HepG2 (cell line): ENCODE data around the gene LRBA. TPM values are rescaled to one million over a fixed set of nuclear protein-coding genes. Genes with fewer than 3 reads are reported as not detected.

Source experiments
- ATAC-seq: fragments of 200-7000 bp; cut with Tn5 transposase; 3 replicates; pipeline ENCODE4 v1.9.1; 2020; ENCODE audit warnings: mild to moderate bottlenecking, moderate library complexity
- BruUV-seq: library from RNA; stranded (reverse); fragments of 400-500 nt; replicated peaks from 2 replicates; lab custom pipeline; 2021; lab: Mats Ljungman, UMichigan
- CTCF ChIA-PET: fragments of 300-600 bp; formaldehyde crosslinking; extraction: SDS; loops from one replicate; lab custom pipeline; 2021; ENCODE audit warnings: low total read pairs, inconsistent platforms, low intra/inter-chr PET ratio; lab: Yijun Ruan, JAX
- POLR2A ChIA-PET: fragments of 350-600 bp; sonication (Branson Sonifier 250); formaldehyde crosslinking; loops from one replicate; lab custom pipeline; 2020; ENCODE audit warnings: antibody characterized with exemption, inconsistent platforms; lab: Yijun Ruan, JAX
- DNase-seq: peaks from one replicate; pipeline ENCODE4 v3.0.0-alpha.2; 2015; ENCODE audit warnings: low spot score
- FAIRE-seq: peaks from 3 replicates; lab custom pipeline; 2011; peaks lifted over from hg19 to GRCh38; lab: Jason Lieb, UNC
- H2AFZ ChIP-seq: one replicate; pipeline ENCODE4 v1.6.1; 2011; ENCODE audit warnings: low read length, inconsistent platforms
- H3K27ac ChIP-seq: fragments of 300-600 bp; 3 replicates; pipeline ENCODE4 v1.8.0; 2011; ENCODE audit warnings: mixed run types, mild to moderate bottlenecking, mixed read lengths, low read length, inconsistent platforms; ENCODE audit not compliant: insufficient read depth; ENCODE audit errors: extremely low read length
- H3K27me3 ChIP-seq, 2 experiments: fragments of 200-600 bp in 1 of 2; 2 replicates in 1 of 2; 3 replicates in 1 of 2; pipeline versions ENCODE4 v1.6.0 to v1.8.0; 2011; ENCODE audit warnings: low read length in 2 of 2, mild to moderate bottlenecking in 2 of 2, moderate library complexity in 2 of 2, inconsistent platforms in 1 of 2; ENCODE audit not compliant: insufficient read depth in 2 of 2, control insufficient read depth in 1 of 2
- H3K36me3 ChIP-seq, 2 experiments: fragments of 200-600 bp in 1 of 2; replicated peaks in 1 of 2; 2 replicates in 1 of 2; 3 replicates in 1 of 2; pipeline versions ENCODE4 v1.5.1 to v1.8.0; 2011; ENCODE audit warnings: low read length in 2 of 2, inconsistent platforms in 1 of 2; ENCODE audit not compliant: insufficient read depth in 2 of 2, control insufficient read depth in 1 of 2
- H3K4me1 ChIP-seq: 2 replicates; pipeline ENCODE4 v1.5.1; 2012; ENCODE audit warnings: low read length, inconsistent platforms; ENCODE audit not compliant: insufficient read depth
- H3K4me2 ChIP-seq: 2 replicates; pipeline ENCODE4 v1.6.0; 2011; ENCODE audit warnings: low read depth, low read length, inconsistent platforms
- H3K4me3 ChIP-seq, 3 experiments: fragments of 200-600 bp in 1 of 3; sonication (generic), shearing (Covaris generic) in 1 of 3; replicated peaks in 1 of 3; 2 replicates each; pipeline ENCODE4 v1.5.1; 2011 to 2016; ENCODE audit warnings: low read length in 3 of 3, inconsistent platforms in 2 of 3, low read depth in 2 of 3, mild to moderate bottlenecking in 2 of 3, control low read depth in 1 of 3, mixed read lengths in 1 of 3; ENCODE audit not compliant: insufficient read depth in 1 of 3
- H3K79me2 ChIP-seq: one replicate; pipeline ENCODE4 v1.6.1; 2011; ENCODE audit warnings: low read length, inconsistent platforms; ENCODE audit not compliant: insufficient read depth
- H3K9ac ChIP-seq: 2 replicates; pipeline ENCODE4 v1.6.0; 2011; ENCODE audit warnings: mild to moderate bottlenecking, low read depth, low read length, inconsistent platforms; ENCODE audit not compliant: insufficient read depth
- H3K9me3 ChIP-seq: 2 replicates; pipeline ENCODE4 v1.5.1; 2012; ENCODE audit warnings: mild to moderate bottlenecking, low read length
- H4K20me1 ChIP-seq: 2 replicates; pipeline ENCODE4 v1.6.0; 2011; ENCODE audit warnings: inconsistent platforms, mild to moderate bottlenecking, low read length, moderate library complexity; ENCODE audit not compliant: insufficient read depth
- MIER3 ChIP-seq: IDR thresholded peaks from 2 replicates; pipeline ENCODE4 v1.6.1; 2016; ENCODE audit warnings: missing compliant biosample characterization, borderline replicate concordance
- NR3C1 ChIP-seq: sonication (generic); formaldehyde crosslinking; IDR thresholded peaks from 2 replicates; pipeline ENCODE4 v1.4.0; 2020; ENCODE audit warnings: missing genetic modification reagents
- SMAD3 ChIP-seq: sonication (generic); formaldehyde crosslinking; IDR thresholded peaks from 2 replicates; pipeline ENCODE4 v1.4.0; 2020; ENCODE audit warnings: missing genetic modification reagents
- TFAP4 ChIP-seq: sonication (generic); IDR thresholded peaks from 2 replicates; pipeline ENCODE4 v1.6.1; 2016; ENCODE audit warnings: low read depth, borderline replicate concordance
- ZNF407 ChIP-seq: sonication (generic); formaldehyde crosslinking; IDR thresholded peaks from one replicate; pipeline ENCODE4 v1.5.1; 2020; ENCODE audit warnings: mild to moderate bottlenecking, missing genetic modification reagents; ENCODE audit errors: not compliant biosample characterization
- ZNF484 ChIP-seq: sonication (generic); formaldehyde crosslinking; IDR thresholded peaks from 2 replicates; pipeline ENCODE4 v1.5.1; 2020; ENCODE audit warnings: mild to moderate bottlenecking, low read depth, missing genetic modification reagents, borderline replicate concordance
- ZNF513 ChIP-seq: sonication (generic); formaldehyde crosslinking; conservative IDR thresholded peaks from 2 replicates; pipeline ENCODE4 v1.5.0; 2020; ENCODE audit warnings: missing genetic modification reagents
- ZNF83 ChIP-seq: sonication (generic); formaldehyde crosslinking; IDR thresholded peaks from 2 replicates; pipeline ENCODE4 v1.4.0; 2020; ENCODE audit warnings: missing genetic modification reagents, mild to moderate bottlenecking, borderline replicate concordance
- WGBS: methylation state at CpG from one replicate; pipeline ENCODE4 v1.1.6; 2017; ENCODE audit warnings: low lambda C conversion rate; 5-methylcytosine and 5-hydroxymethylcytosine counted together
- in situ Hi-C: cut with HindIII; loops from 2 replicates; pipeline ENCODE4 v1.10.0; 2017; ENCODE audit warnings: low pct_unique_long_range_greater_than_20kb; ENCODE audit not compliant: extremely low pct_ligation_motif_present
- intact Hi-C: fragments of 100-400 bp; cut with micrococcal nuclease; formaldehyde crosslinking; loops from one replicate; pipeline ENCODE4 v1.10.0; 2022; ENCODE audit not compliant: unreplicated experiment
- polyA plus RNA-seq, 8 experiments: library from polyadenylated mRNA; depleted of rRNA in 3 of 8; stranded (reverse) in 7 of 8; unstranded in 1 of 8; fragments of >200 nt; fragmentation: Illumina TruSeq in 4 of 8; extraction: Trizol in 4 of 8; gene quantifications; 2 replicates each; pipeline versions ENCODE4 v1.2.1 to v1.2.3, GENCODE V29; 2011 to 2016; ENCODE audit warnings: low read depth in 4 of 8, missing spikeins in 1 of 8, mixed read lengths in 1 of 8; ENCODE audit not compliant: insufficient read depth in 1 of 8
- total RNA-seq, 5 experiments: library from RNA; depleted of rRNA; stranded (reverse); fragments of >200 nt; fragmentation: Illumina TruSeq; extraction: Trizol; gene quantifications; 2 replicates each; pipeline ENCODE4 v1.2.3, GENCODE V29; 2016; ENCODE audit warnings: low read depth in 1 of 5

LRBA gene
- total and polyA plus RNA-seq, 2 of the 13 experiments (the other 11 are each of a cell fraction or from before 2014, with no cell fraction given), result 21.0 to 37.2 TPM

GRCh38 chr4:150384249-150384648, 630.8 kb downstream of the LRBA start (continued):
- TF ChIP-seq ZNF407 (no peak), SMAD3 (CRISPR knock-in tag) (no peak)

DNA sequence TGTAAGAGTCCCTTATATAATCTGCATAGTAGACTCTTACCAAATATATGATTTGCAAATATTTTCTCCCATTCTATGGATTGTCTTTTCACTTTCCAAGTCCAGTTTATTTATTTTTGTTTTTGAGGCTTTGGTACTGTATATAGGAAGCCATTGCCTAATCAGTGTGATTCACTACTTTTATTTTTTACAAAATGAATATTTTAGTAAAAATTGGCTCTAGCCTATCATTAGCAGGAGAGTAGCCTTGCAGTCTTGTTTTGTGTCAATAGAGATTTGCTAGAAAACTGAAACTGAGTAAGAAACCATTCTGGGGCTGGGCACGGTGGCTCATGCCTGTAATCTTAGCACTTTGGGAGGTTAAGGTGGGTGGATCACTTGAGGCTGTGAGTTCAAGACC, 633.1 kb downstream of the LRBA start:
- Histone ChIP-seq H3K79me2 (no peaks in the 10 kb centered on the region), H4K20me1 (no peaks in the 10 kb centered on the region), H3K4me3 (no peak overlapping the region), H3K27me3 (no peaks in the 10 kb centered on the region), H3K9ac (no peak overlapping the region), H3K27ac (no peak overlapping the region), H3K36me3 (no peaks in the 10 kb centered on the region), H2AFZ (no peak overlapping the region), H3K4me2 (no peak overlapping the region)
- CTCF ChIA-PET, result no interaction called here
- intact Hi-C loops, result no loop called here
- WGBS, result 100% methylated on average over 1 of the region's 1 CpG
- no peak for ATAC-seq
- FAIRE-seq, result no peak
- POLR2A ChIA-PET, result no interaction called here
- in situ Hi-C loops, result no loop called here
- DNase-seq, result no peak
- no TSS peak for BruUV-seq
- TF ChIP-seq ZNF513 (CRISPR knock-in tag) (no peak), NR3C1 (no peak), ZNF83 (CRISPR knock-in tag) (no peak), MIER3 (no peak), ZNF484 (CRISPR knock-in tag) (no peak), TFAP4 (no peak)
- TF ChIP-seq, all 625 proteins: peak for 0
- H3K9me3 ChIP-seq, result no peaks in the 10 kb centered on the region
- no peaks in the 10 kb centered on the region for H3K4me1 ChIP-seq
